HG03045 (cell line): Measurements from ENCODE around the gene ARHGEF25.
"Not testable (repeated sequence)": the region's sequence is repeated elsewhere in the genome, so short reads cannot be mapped to it uniquely, and the experiment has no call there.

Experiments used
- ATAC-seq: cut with Tn5 transposase; IDR thresholded peaks from one replicate; pipeline ENCODE4 v1.9.1; 2021; ENCODE audit warnings: mild to moderate bottlenecking, moderate library complexity; ENCODE audit not compliant: unreplicated experiment

Gene ARHGEF25

DNA sequence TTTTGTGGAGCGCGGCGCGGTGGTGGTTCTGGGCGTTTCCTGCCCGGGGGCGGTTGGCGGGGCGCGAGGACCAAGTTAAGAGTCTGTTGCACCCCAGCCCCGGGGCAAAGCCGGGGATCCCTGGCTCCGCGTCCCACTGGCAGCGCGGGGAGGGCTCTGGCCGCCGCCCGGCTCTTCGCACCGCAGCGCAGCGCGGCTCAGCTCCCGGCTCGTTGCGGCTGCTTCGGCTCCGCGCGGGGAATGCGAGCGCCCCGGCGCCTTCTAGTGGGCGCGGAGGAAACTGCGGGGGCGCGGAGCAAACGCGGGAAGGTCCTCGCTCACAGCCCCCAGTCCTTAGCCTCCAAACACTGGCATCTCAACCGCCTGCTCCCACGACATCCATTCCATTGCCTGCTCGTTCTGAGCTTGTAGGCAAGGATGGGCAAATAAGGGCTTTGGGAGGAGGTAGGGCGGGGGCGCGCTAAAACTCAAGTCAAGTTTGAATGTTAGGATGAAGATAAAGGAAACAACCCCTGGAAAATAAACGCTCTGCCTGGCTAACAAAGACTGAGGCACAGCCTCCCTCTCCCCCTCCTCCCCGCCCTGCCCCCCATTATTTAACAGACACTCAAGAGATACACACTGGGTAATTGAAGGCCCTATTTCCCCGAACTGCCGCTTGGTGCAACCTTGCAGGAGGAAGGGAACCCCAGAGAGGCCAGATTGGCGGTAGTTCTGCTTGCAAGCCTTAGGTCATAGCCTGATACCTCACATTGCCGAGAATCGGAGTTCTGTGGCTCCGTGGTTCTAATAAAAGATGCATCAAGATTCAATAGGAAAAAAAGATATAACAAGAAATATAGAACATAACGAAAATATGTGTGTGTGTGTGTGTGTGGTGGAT is 22.0 kb downstream of the ARHGEF25 start, which contains the start of gene B4GALNT1:
TSS of gene B4GALNT1 (minus strand) at position 244 of the 883 bp plus-strand sequence. CDS start 1,069 bp downstream, outside the sequence.
- ATAC-seq: peak; percentile 81

DNA sequence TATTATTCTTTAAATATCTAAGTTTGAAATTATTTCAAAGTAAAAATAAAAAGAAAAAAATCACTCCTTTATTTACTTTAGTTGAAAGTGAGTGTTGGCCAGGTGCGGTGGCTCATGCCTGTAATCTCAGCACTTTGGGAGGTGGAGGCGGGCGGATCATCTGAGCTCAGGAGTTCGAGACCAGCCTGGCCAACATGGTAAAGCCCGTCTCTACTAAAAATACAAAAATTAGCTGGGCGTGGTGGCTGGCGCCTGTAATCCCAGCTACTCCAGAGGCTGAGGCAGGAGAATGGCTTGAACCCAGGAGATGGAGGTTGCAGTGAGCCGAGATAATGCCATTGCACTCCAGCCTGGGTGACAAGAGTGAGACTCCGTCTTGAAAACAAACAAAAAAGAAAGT is 25.5 kb downstream of the ARHGEF25 start:
- ATAC-seq: not testable (repeated sequence)

GRCh38 chr12:57637364-57637763 is 26.1 kb downstream of the ARHGEF25 start:
- ATAC-seq: no peak

- no peak for ATAC-seq
These were observed 26.9 kb downstream of the ARHGEF25 start for GRCh38 chr12:57638096-57638495.

GRCh38 chr12:57640175-57641042 is 29.2 kb downstream of the ARHGEF25 start:
- ATAC-seq: no peak

DNA sequence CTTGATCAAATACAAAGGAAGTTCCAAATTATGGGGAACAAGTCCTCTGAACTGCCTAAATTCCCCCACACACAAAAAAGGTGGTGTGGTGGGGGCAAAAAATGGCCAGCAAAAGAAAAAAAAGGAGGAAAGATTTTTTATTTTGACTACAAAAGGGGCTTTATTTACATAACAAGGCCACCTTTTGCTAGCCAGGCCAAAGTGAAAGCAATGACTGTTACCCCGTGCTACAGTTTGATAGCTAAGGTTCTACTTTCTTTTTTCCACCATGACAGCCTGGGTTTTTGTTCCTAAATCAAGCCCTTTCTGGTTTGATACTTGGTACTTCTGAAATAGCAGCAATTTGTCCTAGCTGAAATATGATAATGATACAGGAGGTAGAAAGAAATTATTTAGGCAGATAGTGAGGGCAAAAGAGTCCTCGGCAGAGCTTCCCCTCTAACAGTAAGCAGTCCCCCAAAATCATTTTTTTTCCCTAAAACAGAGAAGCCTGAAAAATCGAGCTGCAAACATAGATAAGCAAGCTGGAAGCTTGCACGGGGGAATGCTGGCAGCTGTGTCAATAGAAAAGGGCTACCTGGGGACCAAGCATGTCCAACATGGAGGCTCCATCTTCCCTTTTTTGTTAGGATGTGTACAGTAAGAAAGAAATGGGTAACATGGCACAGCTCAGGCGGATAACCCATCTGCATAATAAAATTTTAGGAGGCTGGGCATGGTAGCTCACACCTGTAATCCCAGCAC is 30.6 kb downstream of the ARHGEF25 start:
- ATAC-seq: no peak

GRCh38 chr12:57645990-57646658 is 34.9 kb downstream of the ARHGEF25 start:
- ATAC-seq: not testable (repeated sequence)

- not testable (repeated sequence) for ATAC-seq
These were observed 35.4 kb downstream of the ARHGEF25 start for GRCh38 chr12:57646659-57647049.

- no peak for ATAC-seq
These were observed 42.8 kb downstream of the ARHGEF25 start for GRCh38 chr12:57654042-57654441.

DNA sequence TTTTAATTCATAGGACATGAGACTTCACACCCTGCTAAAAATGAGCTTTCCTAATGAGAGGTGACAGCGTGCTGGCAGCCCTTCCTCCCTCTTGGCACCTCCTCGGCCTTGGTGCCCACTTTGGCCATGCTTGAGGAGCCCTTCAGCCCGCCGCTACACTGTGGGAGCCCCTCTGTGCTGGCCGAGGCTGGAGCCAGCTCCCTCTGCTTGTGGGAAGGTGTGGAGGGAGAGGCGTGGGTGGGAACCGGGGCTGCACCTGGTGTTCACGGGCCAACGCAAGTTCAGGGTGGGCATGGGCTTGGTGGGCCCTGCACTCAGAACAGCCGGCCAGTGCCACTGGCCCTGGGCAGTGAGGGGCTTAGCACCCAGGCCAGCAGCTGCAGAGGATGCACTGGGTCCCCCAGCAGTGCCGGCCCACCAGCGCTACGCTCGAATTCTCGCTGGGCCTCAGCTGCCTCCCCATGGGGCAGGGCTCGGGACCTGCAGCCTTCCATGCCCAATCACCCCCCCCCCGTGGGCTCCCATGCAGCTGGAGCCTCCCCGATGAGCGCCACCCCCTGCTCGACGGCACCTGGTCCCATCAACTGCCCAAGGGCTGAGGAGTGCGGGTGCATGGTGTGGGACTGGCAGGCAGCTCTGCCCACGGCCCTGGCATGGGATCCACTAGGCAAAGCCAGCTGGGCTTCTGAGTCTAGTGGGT is 44.5 kb downstream of the ARHGEF25 start:
- ATAC-seq: no peak

GRCh38 chr12:57656408-57656807 is 45.2 kb downstream of the ARHGEF25 start:
- ATAC-seq: not testable (repeated sequence)

- ATAC-seq: no peak
These were observed 46.5 kb downstream of the ARHGEF25 start for GRCh38 chr12:57657744-57658143.

- ATAC-seq: no peak
These were observed 47.7 kb downstream of the ARHGEF25 start for GRCh38 chr12:57658890-57659289.

DNA sequence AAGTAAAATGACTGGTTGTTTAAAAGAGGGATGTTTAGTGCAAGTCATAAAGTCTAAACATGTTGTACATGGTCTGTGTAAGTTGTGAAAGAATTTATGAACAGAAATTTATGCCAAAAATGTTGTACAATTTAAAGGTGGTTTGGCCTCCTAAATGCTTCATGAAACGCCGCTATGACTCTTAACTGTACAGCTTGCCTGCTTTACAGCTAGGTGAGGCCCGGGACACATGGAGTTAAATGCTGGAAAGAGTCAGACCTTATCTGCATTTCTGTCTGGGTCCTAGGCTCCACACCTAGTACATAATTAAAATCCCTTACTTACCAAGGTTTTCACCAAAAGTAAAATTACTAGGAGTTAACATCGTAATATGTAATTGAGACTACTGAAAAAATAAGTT is 50.1 kb downstream of the ARHGEF25 start:
- ATAC-seq: no peak

GRCh38 chr12:57665066-57665820 is 54.0 kb downstream of the ARHGEF25 start:
- not testable (repeated sequence) for ATAC-seq
